ENCODE data around the gene RACGAP1.

The RACGAP1 gene

GRCh38 chr12:49950273-49951251 lies 74.7 kb downstream of the RACGAP1 start, which contains the start of gene AQP2:
Gene AQP2, plus strand, starts transcription at chr12:49950737. Its CDS starts 94 bp downstream, at chr12:49950831.
- TF ChIP-seq OSR1 (CRISPR knock-in tag; IDR thresholded peaks at IDR 0.05) (no peak), PPARA (CRISPR knock-in tag; IDR thresholded peaks at IDR 0.05; ENCODE audit: borderline replicate concordance) (no peak)
- no peak for ATAC-seq

GRCh38 chr12:49949866-49950265 lies 75.4 kb downstream of the RACGAP1 start:
- no peak for TF ChIP-seq TCF4 (CRISPR knock-in tag; IDR thresholded peaks at IDR 0.05; ENCODE audit: borderline replicate concordance)
- no peak for TF ChIP-seq RARB (CRISPR knock-in tag; IDR thresholded peaks at IDR 0.05)
- no peak for TF ChIP-seq BACH2 (CRISPR knock-in tag; IDR thresholded peaks at IDR 0.05; ENCODE audit: borderline replicate concordance)
- TF ChIP-seq ZNF565 (CRISPR knock-in tag; conservative IDR thresholded peaks at IDR 0.05; ENCODE audit: low read depth), result no peak
- no peak for TF ChIP-seq GLIS3 (CRISPR knock-in tag; IDR thresholded peaks at IDR 0.05)
- no peak for TF ChIP-seq SNAI2 (CRISPR knock-in tag; IDR thresholded peaks at IDR 0.05)
- no peak for TF ChIP-seq ESRRG (CRISPR knock-in tag; IDR thresholded peaks at IDR 0.05)
- TF ChIP-seq TSHZ2 (CRISPR knock-in tag; IDR thresholded peaks at IDR 0.05), result no peak
- no peak for TF ChIP-seq ZFP30 (CRISPR knock-in tag; IDR thresholded peaks at IDR 0.05)
- TF ChIP-seq CSDC2 (CRISPR knock-in tag; IDR thresholded peaks at IDR 0.05), result no peak
- TF ChIP-seq ZC3H10 (CRISPR knock-in tag; IDR thresholded peaks at IDR 0.05), result no peak
- no peak for TF ChIP-seq PATZ1 (CRISPR knock-in tag; IDR thresholded peaks at IDR 0.05; ENCODE audit: borderline replicate concordance)
- TF ChIP-seq POU6F1 (CRISPR knock-in tag; IDR thresholded peaks at IDR 0.05; ENCODE audit: borderline replicate concordance, low read depth), result no peak
- TF ChIP-seq ISL1 (CRISPR knock-in tag; IDR thresholded peaks at IDR 0.05), result no peak
- TF ChIP-seq ZNF8 (CRISPR knock-in tag; IDR thresholded peaks at IDR 0.05), result no peak
- no peak for TF ChIP-seq ARNTL (CRISPR knock-in tag; IDR thresholded peaks at IDR 0.05; ENCODE audit: borderline replicate concordance, low read depth)
- ATAC-seq, result no peak

- no peak for ATAC-seq
- TF ChIP-seq ZNF8 (CRISPR knock-in tag; IDR thresholded peaks at IDR 0.05), result no peak
Observed at GRCh38 chr12:49948866-49949845, 76.1 kb downstream of the RACGAP1 start.

- no peak for ATAC-seq
- no peak for TF ChIP-seq OSR1 (CRISPR knock-in tag; IDR thresholded peaks at IDR 0.05)
- TF ChIP-seq POU6F1 (CRISPR knock-in tag; IDR thresholded peaks at IDR 0.05; ENCODE audit: borderline replicate concordance, low read depth), result no peak
- no peak for TF ChIP-seq TCF4 (CRISPR knock-in tag; IDR thresholded peaks at IDR 0.05; ENCODE audit: borderline replicate concordance)
- TF ChIP-seq CSDC2 (CRISPR knock-in tag; IDR thresholded peaks at IDR 0.05), result no peak
- no peak for TF ChIP-seq ZNF565 (CRISPR knock-in tag; conservative IDR thresholded peaks at IDR 0.05; ENCODE audit: low read depth)
- TF ChIP-seq PATZ1 (CRISPR knock-in tag; IDR thresholded peaks at IDR 0.05; ENCODE audit: borderline replicate concordance), result no peak
- no peak for TF ChIP-seq RARB (CRISPR knock-in tag; IDR thresholded peaks at IDR 0.05)
- TF ChIP-seq TSHZ2 (CRISPR knock-in tag; IDR thresholded peaks at IDR 0.05), result no peak
- TF ChIP-seq PPARA (CRISPR knock-in tag; IDR thresholded peaks at IDR 0.05; ENCODE audit: borderline replicate concordance), result no peak
Observed at GRCh38 chr12:49947593-49948226, 77.6 kb downstream of the RACGAP1 start.
